Right lobe of liver (tissue), 6 donors: Measurements from ENCODE around the gene CCDC127. TPM values are rescaled to one million over a fixed set of nuclear protein-coding genes. Genes with fewer than 3 reads are reported as not detected.
A peak's percentile ranks its signal among the peaks of the same experiment; 100 is the strongest.

Source experiments
- ATAC-seq, 4 donors: fragments of 200-7000 bp; cut with Tn5 transposase; one replicate each; pipeline ENCODE4 v1.9.1; 2020; ENCODE audit warnings: mild to moderate bottlenecking in 4 of 4, moderate library complexity in 4 of 4
- DNase-seq, 3 donors: peaks; one replicate each; pipeline ENCODE4 v3.0.0-alpha.2; 2020
- H3K27ac ChIP-seq, 3 donors: fragments of 200-600 bp; one replicate each; pipeline ENCODE4 v1.8.0; 2022
- H3K27me3 ChIP-seq, 2 donors: fragments of 200-600 bp; one replicate each; pipeline ENCODE4 v1.8.0; 2022
- H3K36me3 ChIP-seq, 4 donors: fragments of 200-600 bp; sonication (generic) in 1 of 4; one replicate each; pipeline versions ENCODE4 v1.5.1 to v1.8.0; 2017 to 2022; ENCODE audit warnings: control low read depth in 1 of 4
- H3K4me1 ChIP-seq, 4 donors: fragments of 200-600 bp; sonication (generic) in 1 of 4; one replicate each; pipeline versions ENCODE4 v1.5.1 to v1.8.0; 2017 to 2022; ENCODE audit warnings: control low read depth in 1 of 4
- H3K4me3 ChIP-seq, 3 donors: fragments of 200-600 bp; one replicate each; pipeline ENCODE4 v1.8.0; 2022
- H3K9me3 ChIP-seq, 4 donors: fragments of 200-600 bp; sonication (generic) in 1 of 4; one replicate each; pipeline versions ENCODE4 v1.5.1 to v1.8.0; 2017 to 2022; ENCODE audit warnings: control low read depth in 1 of 4
- CTCF ChIP-seq, 4 donors: fragments of 200-600 bp in 3 of 4; fragments of 450-650 bp in 1 of 4; IDR thresholded peaks; one replicate each; pipeline versions ENCODE4 v1.5.1 to v1.8.0; 2016 to 2022; ENCODE audit warnings: antibody characterized with exemption in 4 of 4, mild to moderate bottlenecking in 2 of 4
- POLR2A ChIP-seq: fragments of 450-650 bp; IDR thresholded peaks from one replicate; pipeline ENCODE4 v1.6.1; 2017; ENCODE audit warnings: antibody characterized with exemption, mild to moderate bottlenecking
- WGBS: methylation state at CpG from one replicate; pipeline ENCODE4 v1.1.6; 2018; ENCODE audit warnings: low coverage, low lambda C conversion rate; ENCODE audit not compliant: insufficient coverage; ENCODE audit errors: missing lambda C conversion rate; 5-methylcytosine and 5-hydroxymethylcytosine counted together
- intact Hi-C, 2 donors: fragments of 100-400 bp; cut with DNase I; formaldehyde crosslinking; loops; one replicate each; pipeline versions ENCODE4 v1.11.2 to v1.14.1; 2022
- total RNA-seq, 6 experiments: library from RNA; depleted of rRNA in 2 of 6; stranded (reverse); fragments of >200 nt in 2 of 6; fragmentation: NEBNext Ultra II Directional in 3 of 6; extraction: Animal tissue kit (Norgen Biotek cat#: 25700) in 3 of 6; gene quantifications; one replicate each; pipeline versions ENCODE4 v1.1.0 to v1.2.4, GENCODE V29; 2016 to 2023
- donor health status: DM: no; HTN: yes; CAD: no.
- donor health status: DM: no; HTN: no; CAD: no.
- donor health status: DM: no; HTN: no; CAD: no.
- donor health status: DM: no; HTN: yes; CAD: no.
- donor health status: DM: no; HTN: yes; CAD: no.

Gene CCDC127
- total RNA-seq, 6 experiments from 2014 or later = 1.2 to 3.6 (median 2.2) TPM

GRCh38 chr5:172841-173251 lies 45.1 kb downstream of the CCDC127 start:
- Histone ChIP-seq H3K36me3 (no peaks in the 10 kb centered on the region), H3K9me3 (no peaks in the 10 kb centered on the region), H3K27me3 (no peaks in the 10 kb centered on the region), H3K27ac (no peak overlapping the region), H3K4me3 (no peak overlapping the region), H3K4me1 (no peaks in the 10 kb centered on the region)
- 58% methylated on average over 16 of the region's 17 CpGs for WGBS
- intact Hi-C loops = no loop called here
- TF ChIP-seq POLR2A (no peak), CTCF (IDR thresholded peaks at IDR 0.05) (no peak)
- DNase-seq = peak in 2 of 3 donors; percentile 33 to 42
- no peak for ATAC-seq

- no peaks in the 10 kb centered on the region for H3K4me1 ChIP-seq
- TF ChIP-seq CTCF (IDR thresholded peaks at IDR 0.05) = no peak
- no peak for TF ChIP-seq POLR2A
- DNase-seq = peak in 1 of 3 donors; percentile 21
- no peaks in the 10 kb centered on the region for H3K9me3 ChIP-seq
- no peak for ATAC-seq
- WGBS = 64% methylated on average over 7 of the region's 13 CpGs
- intact Hi-C loops = no loop called here
- no peaks in the 10 kb centered on the region for H3K36me3 ChIP-seq
- no peaks in the 10 kb centered on the region for H3K27me3 ChIP-seq
- H3K27ac ChIP-seq = no peak overlapping the region
- H3K4me3 ChIP-seq = no peak overlapping the region
These were observed 45.5 kb downstream of the CCDC127 start for GRCh38 chr5:172421-172820.

GRCh38 chr5:171801-172331 lies 46.1 kb downstream of the CCDC127 start:
- Histone ChIP-seq H3K4me3 (no peak overlapping the region), H3K36me3 (no peaks in the 10 kb centered on the region), H3K27me3 (no peaks in the 10 kb centered on the region), H3K9me3 (no peaks in the 10 kb centered on the region), H3K4me1 (no peaks in the 10 kb centered on the region), H3K27ac (no peak overlapping the region)
- TF ChIP-seq CTCF (IDR thresholded peaks at IDR 0.05) = no peak
- no peak for TF ChIP-seq POLR2A
- 0% methylated on average over 1 of the region's 23 CpGs for WGBS
- no peak for ATAC-seq
- intact Hi-C loops = no loop called here
- peak in 2 of 3 donors; percentile 43 to 48 for DNase-seq

GRCh38 chr5:170971-171800 lies 46.8 kb downstream of the CCDC127 start:
- intact Hi-C loops = no loop called here
- Histone ChIP-seq H3K36me3 (no peaks in the 10 kb centered on the region), H3K27me3 (no peaks in the 10 kb centered on the region), H3K4me3 (no peak overlapping the region), H3K27ac (no peak overlapping the region), H3K4me1 (no peaks in the 10 kb centered on the region), H3K9me3 (no peaks in the 10 kb centered on the region)
- TF ChIP-seq POLR2A (no peak), CTCF (IDR thresholded peaks at IDR 0.05) (no peak)
- DNase-seq (peak in 2 of 3 donors; percentile 50 to 52), ATAC-seq (peak in 2 of 4 donors; percentile 29 to 50)
- 92% methylated on average over 2 of the region's 37 CpGs for WGBS
